Spleen (tissue), 11 donors: ENCODE measurements around the gene IL1RAPL2. TPM values are rescaled to one million over a fixed set of nuclear protein-coding genes. Genes with fewer than 3 reads are reported as not detected.
"Not testable (repeated sequence)": the region's sequence is repeated elsewhere in the genome, so short reads cannot be mapped to it uniquely, and the experiment has no call there.

Experiments used
- DNase-seq: peaks from one replicate; pipeline ENCODE4 v3.0.0-alpha.2; 2020
- H3K27ac ChIP-seq, 8 donors: fragments of 200-600 bp; sonication (generic) in 7 of 8; 1 replicate in 4 of 8; 2 replicates in 4 of 8; pipeline versions ENCODE4 v1.5.0 to v1.8.0; 2016 to 2021; ENCODE audit warnings: inconsistent platforms in 4 of 8, mild to moderate bottlenecking in 4 of 8, moderate library complexity in 1 of 8
- H3K27me3 ChIP-seq, 7 donors: fragments of 200-600 bp; sonication (generic) in 6 of 7; replicated peaks in 1 of 7; 1 replicate in 4 of 7; 2 replicates in 3 of 7; pipeline versions ENCODE4 v1.5.0 to v1.8.0; 2016 to 2021; ENCODE audit warnings: inconsistent platforms in 3 of 7, mild to moderate bottlenecking in 1 of 7
- H3K36me3 ChIP-seq, 6 donors: fragments of 200-600 bp; sonication (generic) in 5 of 6; 1 replicate in 4 of 6; 2 replicates in 2 of 6; pipeline versions ENCODE4 v1.5.0 to v1.8.0; 2016 to 2021; ENCODE audit warnings: inconsistent platforms in 2 of 6
- H3K4me1 ChIP-seq, 6 donors: fragments of 200-600 bp; sonication (generic) in 5 of 6; 1 replicate in 3 of 6; 2 replicates in 3 of 6; pipeline versions ENCODE4 v1.5.0 to v1.8.0; 2016 to 2021; ENCODE audit warnings: inconsistent platforms in 3 of 6
- H3K4me3 ChIP-seq, 8 donors: fragments of 200-600 bp; sonication (generic) in 7 of 8; 1 replicate in 4 of 8; 2 replicates in 4 of 8; pipeline versions ENCODE4 v1.5.0 to v1.8.0; 2016 to 2021; ENCODE audit warnings: inconsistent platforms in 4 of 8, mild to moderate bottlenecking in 4 of 8, moderate library complexity in 2 of 8
- H3K9me3 ChIP-seq, 8 donors: fragments of 200-600 bp; sonication (generic) in 7 of 8; 1 replicate in 4 of 8; 2 replicates in 4 of 8; pipeline versions ENCODE4 v1.5.0 to v1.8.0; 2016 to 2021; ENCODE audit warnings: inconsistent platforms in 4 of 8
- CTCF ChIP-seq, 11 experiments: fragments of 200-600 bp in 7 of 11; fragments of 450-650 bp in 4 of 11; sonication (generic) in 4 of 11; IDR thresholded peaks in 8 of 11; conservative IDR thresholded peaks in 3 of 11; 1 replicate in 7 of 11; 2 replicates in 4 of 11; pipeline versions ENCODE4 v1.4.0 to v1.8.0; 2016 to 2021; ENCODE audit warnings: antibody characterized with exemption in 11 of 11, inconsistent platforms in 4 of 11, mild to moderate bottlenecking in 1 of 11
- POLR2A ChIP-seq, 3 donors: fragments of 450-650 bp; IDR thresholded peaks; one replicate each; pipeline ENCODE4 v1.5.1; 2017; ENCODE audit warnings: antibody characterized with exemption in 3 of 3, mild to moderate bottlenecking in 1 of 3
- POLR2AphosphoS5 ChIP-seq, 3 donors: sonication (generic); formaldehyde crosslinking; IDR thresholded peaks; one replicate each; pipeline ENCODE4 v1.5.1; 2017; ENCODE audit warnings: antibody characterized with exemption in 3 of 3
- WGBS, 5 donors: extraction: QIAGEN DNeasy Blood & Tissue Kit in 3 of 5; methylation state at CpG; one replicate each; pipeline versions ENCODE4 v1.1.5 to v1.1.7; 2013 to 2018; 5-methylcytosine and 5-hydroxymethylcytosine counted together
- intact Hi-C: fragments of 100-400 bp; cut with DNase I; formaldehyde crosslinking; loops from one replicate; pipeline ENCODE4 v1.15.0; 2023; ENCODE audit warnings: low total_unique reads
- polyA plus RNA-seq, 3 donors: library from polyadenylated mRNA; stranded (reverse); fragments of 200-250 nt; gene quantifications; one replicate each; pipeline ENCODE4 v1.2.1, GENCODE V29; 2013
- total RNA-seq, 7 donors: library from RNA; depleted of rRNA in 3 of 7; stranded (reverse); fragments of >200 nt in 3 of 7; fragmentation: NEBNext Ultra II Directional in 4 of 7; extraction: Animal tissue kit (Norgen Biotek cat#: 25700) in 4 of 7; gene quantifications; one replicate each; pipeline versions ENCODE4 v1.1.0 to v1.2.1, GENCODE V29; 2016 to 2021
- donor health status: healthy with polysubstance abuse.
- donor health status: DM: no; HTN: no; CAD: no; lungs with moderate emphysema.
- donor health status: DM: no; HTN: no; CAD: no.
- donor health status: Bipolar disorder and iron deficiency.
- donor health status: healthy.
- donor health status: DM: no; HTN: no; CAD: no.
- donor health status: DM: yes; HTN: yes; CAD: no.

The IL1RAPL2 gene
- total and polyA plus RNA-seq, 10 donors: not detected

DNA sequence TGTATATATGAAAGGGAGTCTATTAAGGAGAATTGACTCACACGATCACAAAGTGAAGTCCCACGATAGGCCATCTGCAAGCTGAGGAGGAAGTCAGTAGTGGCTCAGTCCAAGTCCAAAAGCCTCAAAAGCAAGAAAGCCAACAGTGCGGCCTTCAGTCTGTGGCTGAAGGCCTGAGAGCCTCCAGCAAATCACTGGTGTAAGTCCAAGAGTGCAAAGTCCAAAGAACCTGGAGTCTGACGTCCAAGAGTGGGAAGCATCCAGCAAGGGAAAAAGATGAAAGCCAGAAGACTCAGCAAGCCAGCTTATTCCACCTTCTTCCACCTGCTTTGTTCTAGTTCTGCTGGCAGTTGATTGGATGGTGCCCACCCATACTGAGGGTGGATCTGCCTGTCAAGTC lies 104.1 kb downstream of the IL1RAPL2 start:
- Histone ChIP-seq H3K36me3 (no peaks in the 10 kb centered on the region), H3K4me1 (no peaks in the 10 kb centered on the region), H3K4me3 (no peak overlapping the region), H3K27ac (no peak overlapping the region), H3K27me3 (no peaks in the 10 kb centered on the region), H3K9me3 (peaks cover 0 to 5% (median 0%) of the 10 kb centered on the region in 8 donors)
- intact Hi-C loops: no loop called here
- 62 to 85% (median 73%) methylated on average over 4 of the region's 4 CpGs for WGBS, 5 donors
- TF ChIP-seq POLR2AphosphoS5 (IDR thresholded peaks at IDR 0.05): no peak
- TF ChIP-seq CTCF (IDR thresholded peaks at IDR 0.05 in 8 of 11, conservative IDR thresholded peaks at IDR 0.05 in 3 of 11): no peak
- TF ChIP-seq POLR2A (IDR thresholded peaks at IDR 0.05): no peak
- DNase-seq: no peak

DNA sequence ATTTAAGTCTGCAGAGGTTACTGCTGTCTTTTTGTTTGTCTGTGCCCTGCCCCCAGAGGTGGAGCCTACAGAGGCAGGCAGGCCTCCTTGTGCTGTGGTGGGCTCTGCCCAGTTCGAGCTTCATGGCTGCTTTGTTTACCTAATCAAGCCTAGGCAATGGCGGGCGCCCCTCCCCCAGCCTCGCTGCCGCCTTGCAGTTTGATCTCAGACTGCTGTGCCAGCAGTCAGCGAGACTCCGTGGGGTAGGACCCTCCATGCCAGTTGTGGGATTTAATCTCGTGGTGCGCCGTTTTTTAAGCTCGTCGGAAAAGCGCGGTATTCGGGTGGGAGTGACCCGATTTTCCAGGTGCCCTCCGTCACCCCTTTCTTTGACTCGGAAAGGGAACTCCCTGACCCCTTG lies 111.5 kb downstream of the IL1RAPL2 start:
- H3K27ac ChIP-seq, intact Hi-C loops, H3K36me3 ChIP-seq, H3K9me3 ChIP-seq, H3K27me3 ChIP-seq, H3K4me3 ChIP-seq, H3K4me1 ChIP-seq: not testable (repeated sequence)
- 74 to 99% (median 92%) methylated on average over 13 to 18 of the region's 18 CpGs for WGBS, 5 donors
- DNase-seq: peak; percentile 41

DNA sequence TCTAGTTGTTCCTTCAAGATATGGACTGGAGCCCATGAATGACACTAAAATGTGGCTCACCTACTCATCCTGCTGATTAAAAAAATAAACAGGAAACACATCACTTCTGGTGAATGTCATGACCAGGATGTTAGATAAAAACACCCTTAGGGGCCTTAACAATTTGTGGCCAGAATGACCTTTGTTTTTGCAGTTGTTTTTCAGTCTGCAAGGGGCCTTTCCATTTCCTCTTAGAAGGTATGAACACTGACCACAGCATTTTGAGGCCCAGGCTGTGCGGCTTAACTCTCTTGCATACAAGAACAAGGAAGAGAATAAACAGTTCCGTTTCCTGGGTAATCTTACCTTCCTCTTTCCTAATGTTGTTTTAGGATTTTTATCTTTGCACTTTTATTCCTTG lies 113.2 kb downstream of the IL1RAPL2 start:
- Histone ChIP-seq H3K4me3 (no peak overlapping the region), H3K4me1 (no peaks in the 10 kb centered on the region), H3K27ac (no peak overlapping the region), H3K27me3 (no peaks in the 10 kb centered on the region), H3K9me3 (no peaks in the 10 kb centered on the region), H3K36me3 (no peaks in the 10 kb centered on the region)
- no peak for DNase-seq
- no peak for TF ChIP-seq CTCF (IDR thresholded peaks at IDR 0.05 in 8 of 11, conservative IDR thresholded peaks at IDR 0.05 in 3 of 11)
- WGBS, 5 donors: 37 to 60% (median 48%) methylated on average over 2 of the region's 2 CpGs
- intact Hi-C loops: no loop called here

DNA sequence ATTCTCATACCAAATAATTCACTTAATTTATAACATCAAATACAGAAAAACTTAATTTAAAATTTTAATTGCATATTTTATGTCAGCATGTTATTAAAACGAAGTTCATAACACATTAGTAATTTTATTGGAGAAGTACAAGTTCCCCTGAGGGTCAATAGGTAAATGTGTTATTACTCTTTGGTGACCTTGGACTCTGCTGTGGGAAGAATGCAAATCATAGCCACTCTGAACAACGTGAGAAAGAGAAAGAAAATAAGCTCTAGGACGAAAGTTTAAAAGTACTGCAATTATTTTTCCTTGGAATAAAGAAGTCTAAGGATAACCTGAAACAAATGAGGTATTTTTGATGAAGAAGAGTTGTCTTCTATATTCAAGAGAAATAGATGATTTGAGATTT lies 115.2 kb downstream of the IL1RAPL2 start:
- no peak overlapping the region for H3K4me3 ChIP-seq
- WGBS, 5 donors: 22 to 60% (median 53%) methylated on average over 3 of the region's 3 CpGs
- no peak for DNase-seq
- H3K9me3 ChIP-seq: no peaks in the 10 kb centered on the region
- no peaks in the 10 kb centered on the region for H3K27me3 ChIP-seq
- TF ChIP-seq CTCF (IDR thresholded peaks at IDR 0.05 in 8 of 11, conservative IDR thresholded peaks at IDR 0.05 in 3 of 11) (no peak), POLR2AphosphoS5 (IDR thresholded peaks at IDR 0.05) (no peak)
- no peaks in the 10 kb centered on the region for H3K36me3 ChIP-seq
- H3K4me1 ChIP-seq: no peaks in the 10 kb centered on the region
- no peak overlapping the region for H3K27ac ChIP-seq
- intact Hi-C loops: no loop called here

- intact Hi-C loops: no loop called here
These were observed 118.1 kb downstream of the IL1RAPL2 start for GRCh38 chrX:104684077-104684476.

More at GRCh38 chrX:104684077-104684476, 118.1 kb downstream of the IL1RAPL2 start:
- Histone ChIP-seq H3K36me3 (no peaks in the 10 kb centered on the region), H3K4me3 (no peak overlapping the region), H3K9me3 (no peaks in the 10 kb centered on the region), H3K27ac (no peak overlapping the region), H3K4me1 (no peaks in the 10 kb centered on the region), H3K27me3 (peaks cover 0 to under 1% (median 0%) of the 10 kb centered on the region in 7 donors)
- DNase-seq: no peak
- TF ChIP-seq CTCF (IDR thresholded peaks at IDR 0.05 in 8 of 11, conservative IDR thresholded peaks at IDR 0.05 in 3 of 11): no peak
- TF ChIP-seq POLR2A (IDR thresholded peaks at IDR 0.05): no peak
- no peak for TF ChIP-seq POLR2AphosphoS5 (IDR thresholded peaks at IDR 0.05)
- 61 to 85% (median 77%) methylated on average over 2 of the region's 2 CpGs for WGBS, 5 donors
